Fibroblast of the aortic adventitia (primary cell): ENCODE results near the gene ST3GAL4. TPM values are rescaled to one million over a fixed set of nuclear protein-coding genes. Genes with fewer than 3 reads are reported as not detected.

ENCODE experiments used
- DNase-seq: peaks from one replicate; pipeline ENCODE4 v3.0.0-alpha.2; 2010; ENCODE audit warnings: low read depth
- H3K4me3 ChIP-seq: 2 replicates; pipeline ENCODE4 v1.5.1; 2011; ENCODE audit warnings: low read depth, mild to moderate bottlenecking, control low read depth, low read length, moderate library complexity
- CTCF ChIP-seq: IDR thresholded peaks from 2 replicates; pipeline ENCODE4 v1.5.1; 2011; ENCODE audit warnings: mild to moderate bottlenecking, low read length, control low read depth, inconsistent platforms; ENCODE audit not compliant: insufficient read depth
- small RNA-seq: library from RNA; depleted of rRNA; stranded (forward); fragments of <200 nt; gene quantifications from one replicate; pipeline ENCODE3, GENCODE V24; 2012
- total RNA-seq: library from RNA; depleted of rRNA; stranded (reverse); fragments of >200 nt; gene quantifications from 2 replicates; pipeline ENCODE4 v1.2.3, GENCODE V29; 2012; ENCODE audit warnings: low replicate concordance

ST3GAL4 gene
- total RNA-seq, 1 donor = 25.4 TPM

DNA sequence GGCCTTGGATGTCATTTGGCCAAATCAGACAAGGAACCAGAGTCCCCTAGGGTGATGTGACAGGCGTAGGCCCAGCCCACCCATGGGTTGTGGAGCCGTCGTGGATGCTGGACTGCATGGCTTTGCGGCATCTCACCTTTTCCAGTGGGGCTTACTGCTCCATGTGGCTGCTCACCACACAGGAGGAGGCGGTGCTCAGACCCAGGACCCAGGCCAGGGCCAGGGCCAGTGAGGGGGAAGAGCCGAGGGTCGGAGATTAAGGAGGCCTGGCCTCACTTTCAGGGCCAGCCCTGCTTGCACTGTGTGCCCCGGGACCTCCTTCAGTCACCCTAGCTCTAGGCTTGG, 105.6 kb downstream of the ST3GAL4 start:
- H3K4me3 ChIP-seq = no peak overlapping the region
- no peak for DNase-seq
- no peak for TF ChIP-seq CTCF

DNA sequence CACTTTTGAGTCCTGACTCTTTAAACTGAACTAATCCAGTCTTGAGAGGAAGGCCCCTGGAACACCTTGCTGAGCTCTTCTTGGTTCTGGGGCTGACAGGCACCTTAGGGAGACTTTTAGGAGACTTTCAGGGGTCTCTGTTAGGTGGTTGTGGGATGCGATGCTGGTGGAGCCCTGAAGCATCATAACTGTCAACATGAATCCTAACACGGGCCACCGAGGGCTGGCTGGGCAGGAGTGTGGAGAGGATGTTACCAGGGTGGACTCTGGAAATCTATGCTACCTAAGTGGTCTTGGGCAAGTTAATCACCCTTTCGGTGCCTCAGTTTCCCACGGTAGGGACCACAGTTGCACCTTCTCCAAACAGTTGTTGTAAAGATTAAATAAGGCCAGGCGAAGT, 106.5 kb downstream of the ST3GAL4 start:
- no peak for DNase-seq
- TF ChIP-seq CTCF = no peak
- no peak overlapping the region for H3K4me3 ChIP-seq

GRCh38 chr11:126462422-126462821, 106.9 kb downstream of the ST3GAL4 start:
- no peak for DNase-seq
- no peak overlapping the region for H3K4me3 ChIP-seq
- no peak for TF ChIP-seq CTCF

Small RNAs within 50 kb of the gene (small RNA-seq; reads per million reads assigned to genes)
- gene AP001318.3 = not detected

Other genes with a start within 250 kb of the ST3GAL4 start
- 24.2 and 50.2 TPM in 2 replicates for gene RPUSD4, start 144.0 kb upstream of the ST3GAL4 start, total RNA-seq
- 14.7 and 32.9 TPM in 2 replicates for gene FAM118B, start 143.9 kb upstream of the ST3GAL4 start, total RNA-seq
- 37.8 and 99.4 TPM in 2 replicates for gene SRPRA, start 86.8 kb upstream of the ST3GAL4 start, total RNA-seq
- 7.2 and 14.7 TPM in 2 replicates for gene FOXRED1, start 86.5 kb upstream of the ST3GAL4 start, total RNA-seq
- 2.9 and 5.8 TPM in 2 replicates for gene TIRAP, start 72.6 kb upstream of the ST3GAL4 start, total RNA-seq
- gene DCPS, start 51.6 kb upstream of the ST3GAL4 start, total RNA-seq = 4.3 and 11.4 TPM in 2 replicates